HG02870 (cell line): ENCODE measurements around the gene PHETA2.
"Not testable (repeated sequence)": the region's sequence is repeated elsewhere in the genome, so short reads cannot be mapped to it uniquely, and the experiment has no call there.

Experiments
- ATAC-seq: cut with Tn5 transposase; IDR thresholded peaks from one replicate; pipeline ENCODE4 v1.9.1; 2021; ENCODE audit warnings: mild to moderate bottlenecking, moderate library complexity; ENCODE audit not compliant: unreplicated experiment

Gene PHETA2

GRCh38 chr22:42101199-42101598 is 27.2 kb downstream of the PHETA2 start:
- ATAC-seq: no peak

- not testable (repeated sequence) for ATAC-seq
These were observed 30.3 kb downstream of the PHETA2 start for GRCh38 chr22:42104332-42104860.

GRCh38 chr22:42108848-42109247 is 34.8 kb downstream of the PHETA2 start:
- ATAC-seq: no peak

- no peak for ATAC-seq
These were observed 37.8 kb downstream of the PHETA2 start for GRCh38 chr22:42111798-42112197.

GRCh38 chr22:42112793-42113192 is 38.7 kb downstream of the PHETA2 start:
- not testable (repeated sequence) for ATAC-seq

GRCh38 chr22:42114721-42115120 is 40.7 kb downstream of the PHETA2 start:
- ATAC-seq: no peak

- not testable (repeated sequence) for ATAC-seq
These were observed 41.4 kb downstream of the PHETA2 start for GRCh38 chr22:42115420-42115830.

GRCh38 chr22:42116848-42117424 is 42.9 kb downstream of the PHETA2 start:
- ATAC-seq: no peak

- not testable (repeated sequence) for ATAC-seq
These were observed 46.4 kb downstream of the PHETA2 start for GRCh38 chr22:42120231-42121021.

- ATAC-seq: not testable (repeated sequence)
These were observed 49.5 kb downstream of the PHETA2 start for GRCh38 chr22:42123529-42123928.

GRCh38 chr22:42127606-42128005 is 53.6 kb downstream of the PHETA2 start:
- no peak for ATAC-seq

- ATAC-seq: not testable (repeated sequence)
These were observed 54.0 kb downstream of the PHETA2 start for GRCh38 chr22:42128007-42128406.
